Activated T-cell treated with anti-CD3 and anti-CD28 coated beads for 1 hour (primary cell): ENCODE data around the gene OR5F1.

Experiments
- DNase-seq: peaks from one replicate; pipeline ENCODE4 v3.0.0-alpha.2; 2020; ENCODE audit warnings: low read depth

The OR5F1 gene

GRCh38 chr11:55994525-55994924 is at the start of gene OR5F1:
TSS of gene OR5F1 (minus strand) at chr11:55994625. CDS start at chr11:55994625, 0 bp downstream.
- no peak for DNase-seq

DNA sequence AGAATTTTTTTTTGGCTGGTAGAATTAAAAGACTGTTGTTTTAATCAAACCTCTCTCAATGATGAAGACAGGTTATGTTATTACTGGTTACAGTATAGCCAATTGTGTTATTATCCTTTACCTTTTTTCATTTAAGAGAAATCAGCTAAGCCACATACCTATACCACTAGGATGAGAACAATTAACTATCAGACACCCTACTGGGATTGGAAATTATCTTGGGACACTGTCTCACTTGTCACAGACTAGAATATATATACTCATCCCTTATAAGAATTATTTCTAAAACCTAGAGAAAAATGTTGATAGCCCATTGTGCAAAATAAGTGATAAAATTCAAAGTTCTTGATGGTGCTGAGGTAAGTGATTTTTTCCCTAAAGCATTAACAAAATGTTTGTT is 32.9 kb upstream of the OR5F1 start, which contains the start of gene OR5AS1:
OR5AS1 (plus strand) TSS at position 301 of the 400 bp plus-strand sequence. CDS start 2,765 bp downstream, outside the sequence.
- no peak for DNase-seq

GRCh38 chr11:56013805-56014204 is 19.4 kb upstream of the OR5F1 start:
- DNase-seq, result no peak

DNA sequence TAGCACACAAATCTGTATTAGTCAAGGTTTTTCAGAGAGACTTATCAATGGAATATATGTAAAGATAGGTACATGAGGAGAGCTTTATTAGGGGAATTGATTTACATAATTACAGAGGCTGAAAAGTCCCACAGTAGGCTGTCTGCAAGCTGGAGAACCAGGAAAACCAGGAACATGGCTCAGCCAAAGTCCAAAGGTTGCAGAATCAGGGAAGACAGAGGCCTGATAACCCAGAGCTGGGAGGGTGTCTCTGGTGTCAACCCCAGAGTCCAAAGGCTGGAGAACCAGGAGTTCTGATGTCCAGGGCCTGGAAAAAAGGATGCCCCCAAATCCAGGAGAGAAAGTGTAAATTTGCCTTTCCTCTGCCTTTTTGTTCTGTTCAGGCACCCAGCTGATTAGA is 16.3 kb upstream of the OR5F1 start:
- no peak for DNase-seq

DNA sequence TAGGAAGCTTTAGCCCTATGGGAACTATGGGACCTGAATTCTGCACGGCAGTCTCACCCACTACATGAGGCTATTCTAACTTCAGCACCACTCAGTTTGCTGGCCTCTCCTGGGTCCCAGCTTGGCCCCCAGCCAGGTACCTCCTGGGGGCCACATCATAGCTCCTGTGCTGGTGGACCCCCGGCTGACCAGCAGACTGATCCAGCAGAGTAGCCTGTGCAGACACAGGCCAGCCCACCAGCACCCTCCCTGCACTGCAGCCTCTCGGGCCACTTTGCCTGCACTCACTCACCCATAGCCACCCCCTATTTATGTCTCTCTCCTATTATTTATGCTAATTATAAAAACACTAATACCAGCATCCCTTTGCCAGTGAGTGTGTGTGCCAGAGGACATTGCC is 23.5 kb downstream of the OR5F1 start:
- no peak for DNase-seq

DNA sequence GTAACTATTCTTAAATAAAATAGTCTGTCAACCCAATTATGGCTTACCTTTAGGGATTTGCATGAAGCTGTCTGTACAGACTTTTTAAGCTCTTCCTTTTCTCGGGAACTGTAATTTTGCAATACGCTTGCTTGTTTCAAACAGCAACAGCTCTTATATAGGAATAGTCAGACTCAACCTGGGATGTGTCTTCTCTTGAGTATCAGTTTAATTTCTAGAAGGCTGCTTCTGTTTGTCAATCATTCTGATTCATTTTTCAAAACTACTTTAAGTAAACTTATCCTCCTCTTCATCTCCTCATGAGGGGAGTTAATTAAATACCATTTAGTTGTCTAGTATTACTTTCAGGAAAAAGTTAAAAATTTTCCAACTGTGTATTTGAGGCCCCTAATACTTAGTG is 24.6 kb downstream of the OR5F1 start, which contains the start of gene OR10AG1:
OR10AG1 (minus strand) TSS at position 101 of the 400 bp plus-strand sequence; CDS start at position 63, 38 bp downstream.
- no peak for DNase-seq

GRCh38 chr11:55967914-55968313 is 26.5 kb downstream of the OR5F1 start:
- no peak for DNase-seq

- DNase-seq, result no peak
These were observed 28.0 kb downstream of the OR5F1 start for GRCh38 chr11:55966391-55966790.

DNA sequence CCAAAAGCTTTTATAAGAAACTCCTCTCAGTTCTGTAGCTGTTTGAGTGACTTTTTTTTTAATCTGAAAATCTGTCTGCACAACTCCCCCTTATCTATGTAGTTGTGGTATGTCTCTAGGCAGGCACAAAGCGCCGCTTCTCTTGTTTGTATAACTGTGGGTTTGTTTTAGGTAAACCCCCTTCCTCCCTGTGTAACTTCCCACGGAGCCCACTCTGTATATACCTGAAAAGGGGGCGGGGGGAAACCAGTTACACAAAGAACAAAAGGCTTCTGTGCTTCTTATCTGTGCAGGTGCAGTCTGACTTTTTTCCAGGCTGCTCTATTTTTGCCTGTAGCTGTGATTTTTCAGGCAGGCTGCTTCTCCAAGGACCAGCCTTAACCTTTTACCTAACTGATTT is 37.9 kb downstream of the OR5F1 start:
- no peak for DNase-seq

DNA sequence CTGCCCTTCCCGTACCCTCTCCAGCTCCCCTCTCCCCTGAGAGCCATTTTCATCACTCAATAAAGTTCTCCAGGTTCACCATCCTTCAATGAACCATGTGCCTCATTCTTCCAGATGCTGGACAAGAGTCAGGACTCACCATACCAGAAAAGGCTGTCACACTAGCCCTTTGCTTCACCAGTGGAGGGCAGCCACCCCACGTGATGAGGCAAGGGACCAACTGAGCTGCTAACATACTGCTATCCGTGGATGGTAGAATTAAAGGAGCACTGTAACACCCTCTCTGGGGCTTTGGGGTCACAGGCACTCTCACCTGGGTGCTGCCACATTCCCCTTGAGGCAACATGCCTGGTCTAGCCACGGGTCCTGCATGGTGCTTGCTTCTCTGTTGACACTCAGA is 45.1 kb downstream of the OR5F1 start:
- no peak for DNase-seq
